VCaP (cell line): ENCODE results near the gene CYSTM1.

Source experiments
- H3K27ac ChIP-seq: fragments of 450-650 bp; 2 replicates; pipeline ENCODE4 v1.5.1; 2017
- CTCF ChIP-seq: fragments of 450-650 bp; conservative IDR thresholded peaks from 2 replicates; pipeline ENCODE4 v1.5.1; 2017; ENCODE audit warnings: mild to moderate bottlenecking, moderate library complexity

The CYSTM1 gene

DNA sequence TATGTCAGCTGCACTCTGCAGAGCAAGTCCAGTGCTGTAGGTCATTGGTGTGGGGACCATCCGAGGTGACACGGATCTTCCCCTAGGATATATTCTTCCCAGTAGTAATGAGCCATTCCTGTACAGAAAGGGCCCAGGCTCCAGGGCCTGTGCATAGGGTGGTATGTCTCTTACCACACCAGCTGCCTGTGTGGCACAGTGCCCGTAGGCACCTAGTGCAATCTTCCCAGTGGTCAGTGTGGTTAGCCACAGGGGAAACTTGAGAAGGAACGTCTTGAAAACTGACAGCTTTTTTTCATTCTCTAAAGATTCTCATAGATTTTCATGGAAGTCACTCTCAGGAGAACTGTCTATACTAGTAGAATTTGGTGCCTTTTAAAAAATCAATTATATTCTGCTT is 39.8 kb downstream of the CYSTM1 start:
- no peak overlapping the region for H3K27ac ChIP-seq
- TF ChIP-seq CTCF, result no peak

- TF ChIP-seq CTCF, result no peak
- peak overlapping the region; percentile 98; the same call in 1 of the 2 replicates for H3K27ac ChIP-seq
Observed at GRCh38 chr5:140215276-140215675, 40.3 kb downstream of the CYSTM1 start.

DNA sequence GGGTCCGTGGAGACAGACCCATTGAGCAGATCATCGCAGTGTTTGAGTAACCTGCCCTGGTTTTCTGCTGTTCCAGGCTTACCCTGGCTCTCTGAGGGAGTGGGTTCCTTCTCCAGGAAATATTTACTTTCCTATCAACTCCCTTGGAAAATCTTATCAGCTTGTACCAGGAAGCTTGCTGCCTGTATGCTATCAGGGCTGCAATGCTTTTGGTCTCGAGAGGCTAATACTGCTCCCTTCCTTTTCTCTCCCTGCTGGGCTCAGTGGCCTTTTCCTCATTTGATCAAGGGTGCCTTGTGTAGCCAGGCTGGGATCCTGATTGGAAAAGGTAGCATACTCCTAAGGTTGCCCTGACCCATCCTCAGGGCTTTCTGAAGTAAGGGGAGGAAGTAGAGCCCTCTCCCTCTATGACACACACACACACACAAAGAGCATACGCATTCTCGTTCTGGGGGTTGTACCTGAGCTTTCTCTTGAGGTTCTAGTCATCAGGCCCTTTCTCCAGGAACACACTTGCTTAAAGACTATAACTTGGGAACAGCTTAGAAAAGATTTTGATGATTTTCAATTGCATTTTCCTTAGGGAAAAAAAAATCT is 41.6 kb downstream of the CYSTM1 start:
- TF ChIP-seq CTCF, result no peak
- H3K27ac ChIP-seq, result peak overlapping the region; percentile 98

DNA sequence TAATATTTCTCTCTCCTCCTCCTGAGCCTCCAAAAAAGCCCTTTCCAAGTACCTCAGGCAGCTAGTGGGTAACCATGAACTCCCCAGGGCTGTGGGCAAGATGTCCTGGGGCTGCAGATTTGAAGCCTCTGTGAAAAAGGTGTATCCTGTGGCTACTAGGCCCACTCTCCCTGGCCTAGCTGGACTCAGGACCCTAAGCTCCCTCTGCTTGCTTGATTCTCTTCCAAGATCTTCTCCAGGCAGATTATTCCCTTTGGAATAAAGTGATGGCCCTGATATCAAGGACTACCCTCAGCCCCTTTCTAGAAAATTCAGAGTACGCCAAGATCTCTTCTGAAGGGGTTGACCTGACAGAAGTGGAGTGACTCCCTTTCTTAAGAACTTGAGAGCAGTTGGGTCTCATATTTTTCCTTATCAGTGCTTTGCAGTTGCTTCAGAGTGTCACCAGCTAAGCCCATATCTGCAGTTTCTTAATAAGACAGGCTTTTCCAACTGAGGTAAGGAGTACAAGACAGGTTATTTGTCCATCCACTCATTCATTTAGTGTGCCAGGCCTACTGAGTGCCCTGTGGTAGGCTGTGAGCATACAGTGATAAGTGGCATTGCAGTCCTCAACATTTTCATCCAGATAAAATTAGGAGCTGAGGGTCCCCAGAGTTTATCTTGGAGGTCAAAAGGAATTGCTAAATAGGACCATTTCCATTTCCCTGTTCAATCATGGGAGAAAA is 42.5 kb downstream of the CYSTM1 start:
- no peak for TF ChIP-seq CTCF
- H3K27ac ChIP-seq, result peak overlapping the region; percentile 98

GRCh38 chr5:140219068-140219991 is 44.3 kb downstream of the CYSTM1 start:
- no peak for TF ChIP-seq CTCF
- peak overlapping the region; percentile 98 for H3K27ac ChIP-seq

- TF ChIP-seq CTCF, result no peak
- H3K27ac ChIP-seq, result peak overlapping the region; percentile 98
Observed at GRCh38 chr5:140220032-140220697, 45.2 kb downstream of the CYSTM1 start.

- H3K27ac ChIP-seq, result peak overlapping the region; percentile 98
Observed at GRCh38 chr5:140220698-140221064, 45.7 kb downstream of the CYSTM1 start.

More at GRCh38 chr5:140220698-140221064, 45.7 kb downstream of the CYSTM1 start:
- no peak for TF ChIP-seq CTCF
